ENCODE measurements around the gene SPDYE6. TPM values are rescaled to one million over a fixed set of nuclear protein-coding genes. Genes with fewer than 3 reads are reported as not detected.

SPDYE6 gene
- polyA plus RNA-seq, 3 donors, result 0.12 to 0.29 TPM; not detected in 1

DNA sequence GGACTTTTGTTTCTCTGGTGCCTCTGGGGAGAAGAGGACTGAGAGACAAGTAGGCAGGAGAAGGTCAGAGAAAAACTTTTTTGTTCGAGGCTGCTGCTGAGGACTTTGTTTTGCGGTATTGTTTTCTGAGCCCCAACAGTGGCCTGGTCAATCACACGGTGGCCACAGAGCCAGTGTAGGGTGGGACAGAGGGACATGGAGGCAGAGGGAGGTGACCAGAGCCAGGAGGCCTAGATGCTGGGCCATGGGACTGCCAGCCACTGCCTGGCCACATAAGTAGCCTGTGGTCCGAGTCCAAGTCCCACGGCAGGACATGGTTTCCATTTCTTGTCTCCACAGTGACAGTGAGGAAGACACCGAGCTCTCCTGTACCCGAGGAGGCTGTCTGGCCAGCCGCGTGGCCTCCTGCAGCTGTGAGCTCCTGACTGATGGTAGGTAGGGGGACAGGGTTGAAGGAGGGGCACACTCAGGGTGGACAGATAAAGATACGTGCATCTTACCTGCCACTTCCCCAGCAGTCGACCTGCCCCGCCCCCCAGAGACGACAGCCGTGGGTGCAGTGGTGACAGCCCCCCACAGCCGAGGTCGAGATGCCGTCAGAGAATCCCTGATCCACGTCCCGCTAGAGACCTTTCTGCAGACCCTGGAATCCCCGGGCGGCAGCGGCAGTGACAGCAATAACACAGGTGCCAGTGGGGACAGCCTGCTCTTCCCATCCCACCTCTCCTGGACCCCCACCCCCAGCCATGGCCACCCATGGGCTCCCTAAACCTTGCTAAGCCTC lies 42.1 kb downstream of the SPDYE6 start:
- Histone ChIP-seq H3K9ac (ENCODE audit: insufficient read depth, low read length, poor library complexity, severe bottlenecking) (no peak overlapping the region), H4K20me1 (ENCODE audit: insufficient read depth, low read length) (peaks cover 6% of the 10 kb centered on the region), H3K79me2 (ENCODE audit: insufficient read depth, low read length) (no peaks in the 10 kb centered on the region), H3K4me3 (replicated peaks in 1 of 3; ENCODE audit: low read depth in 2 of 3, low read length in 3 of 3) (no peak overlapping the region), H3K27ac (ENCODE audit: low read depth in 1 of 2, low read length in 2 of 2) (no peak overlapping the region), H3K4me1 (ENCODE audit: control insufficient read depth in 1 of 2, insufficient read depth in 2 of 2, low read length in 2 of 2) (no peaks in the 10 kb centered on the region), H3K36me3 (replicated peaks in 1 of 2; ENCODE audit: control insufficient read depth in 1 of 2, insufficient read depth in 2 of 2, low read length in 2 of 2) (peaks cover 47 to 80% of the 10 kb centered on the region in 2 donors), H2AFZ (ENCODE audit: insufficient read depth, low read depth, low read length, poor library complexity, severe bottlenecking) (no peak overlapping the region), H3K27me3 (ENCODE audit: control insufficient read depth in 2 of 2, insufficient read depth in 2 of 2, low read length in 2 of 2) (no peaks in the 10 kb centered on the region), H3K9me3 (replicated peaks in 1 of 2; ENCODE audit: control insufficient read depth in 1 of 2, insufficient read depth in 1 of 2, low read length in 2 of 2) (no peaks in the 10 kb centered on the region), H3K4me2 (replicated peaks; ENCODE audit: extremely low read depth, low read length, poor library complexity, severe bottlenecking) (no peak overlapping the region)
- peaks cover 5% of the 10 kb centered on the region for H3K4me1 Mint-ChIP-seq
- intact Hi-C loops (cut with micrococcal nuclease), result no loop called here
- no peak overlapping the region for H3K27ac Mint-ChIP-seq
- WGBS (ENCODE audit: insufficient coverage), result 95% methylated on average over 20 of the region's 22 CpGs
- DNase-seq, result no peak
- H3K9me3 Mint-ChIP-seq, result peaks cover 0 to 2% (median 0%) of the 10 kb centered on the region in 7 donors
- peaks cover 60 to 86% of the 10 kb centered on the region in 2 donors for H3K36me3 Mint-ChIP-seq
- H3K27me3 Mint-ChIP-seq (ENCODE audit: low read depth in 3 of 3), result peaks cover 0 to 2% (median 0%) of the 10 kb centered on the region in 3 donors
- TF ChIP-seq, protein P1, sequence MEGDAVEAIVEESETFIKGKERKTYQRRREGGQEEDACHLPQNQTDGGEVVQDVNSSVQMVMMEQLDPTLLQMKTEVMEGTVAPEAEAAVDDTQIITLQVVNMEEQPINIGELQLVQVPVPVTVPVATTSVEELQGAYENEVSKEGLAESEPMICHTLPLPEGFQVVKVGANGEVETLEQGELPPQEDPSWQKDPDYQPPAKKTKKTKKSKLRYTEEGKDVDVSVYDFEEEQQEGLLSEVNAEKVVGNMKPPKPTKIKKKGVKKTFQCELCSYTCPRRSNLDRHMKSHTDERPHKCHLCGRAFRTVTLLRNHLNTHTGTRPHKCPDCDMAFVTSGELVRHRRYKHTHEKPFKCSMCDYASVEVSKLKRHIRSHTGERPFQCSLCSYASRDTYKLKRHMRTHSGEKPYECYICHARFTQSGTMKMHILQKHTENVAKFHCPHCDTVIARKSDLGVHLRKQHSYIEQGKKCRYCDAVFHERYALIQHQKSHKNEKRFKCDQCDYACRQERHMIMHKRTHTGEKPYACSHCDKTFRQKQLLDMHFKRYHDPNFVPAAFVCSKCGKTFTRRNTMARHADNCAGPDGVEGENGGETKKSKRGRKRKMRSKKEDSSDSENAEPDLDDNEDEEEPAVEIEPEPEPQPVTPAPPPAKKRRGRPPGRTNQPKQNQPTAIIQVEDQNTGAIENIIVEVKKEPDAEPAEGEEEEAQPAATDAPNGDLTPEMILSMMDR (IDR thresholded peaks at IDR 0.05), result no peak
- H3K4me3 Mint-ChIP-seq, result no peak overlapping the region

DNA sequence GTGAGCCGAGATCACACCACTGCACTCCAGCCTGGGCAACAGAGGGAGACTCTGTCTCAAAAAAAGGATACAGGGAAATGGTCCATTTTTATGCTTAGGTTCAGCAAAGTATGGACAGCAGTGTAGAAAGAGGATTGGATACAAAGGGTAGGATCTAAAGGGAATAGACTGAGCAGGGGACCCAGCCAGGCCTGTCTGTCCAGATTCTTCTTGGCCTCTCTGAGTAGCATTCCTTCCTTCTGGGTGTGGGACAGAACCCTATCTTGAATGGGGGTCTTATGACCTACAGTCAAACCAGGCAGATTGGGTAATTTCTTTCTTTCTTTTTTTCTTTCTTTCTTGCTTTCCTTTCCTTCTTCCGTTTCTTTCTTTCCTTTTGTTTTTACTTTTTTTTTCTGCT lies 43.9 kb downstream of the SPDYE6 start:
- DNase-seq, result no peak
- intact Hi-C loops (cut with micrococcal nuclease), result no loop called here
- Histone ChIP-seq H3K9ac (ENCODE audit: insufficient read depth, low read length, poor library complexity, severe bottlenecking) (no peak overlapping the region), H4K20me1 (ENCODE audit: insufficient read depth, low read length) (peaks cover 18% of the 10 kb centered on the region), H2AFZ (ENCODE audit: insufficient read depth, low read depth, low read length, poor library complexity, severe bottlenecking) (no peak overlapping the region), H3K9me3 (replicated peaks in 1 of 2; ENCODE audit: control insufficient read depth in 1 of 2, insufficient read depth in 1 of 2, low read length in 2 of 2) (no peaks in the 10 kb centered on the region), H3K4me2 (replicated peaks; ENCODE audit: extremely low read depth, low read length, poor library complexity, severe bottlenecking) (no peak overlapping the region), H3K27me3 (ENCODE audit: control insufficient read depth in 2 of 2, insufficient read depth in 2 of 2, low read length in 2 of 2) (no peaks in the 10 kb centered on the region), H3K4me1 (ENCODE audit: control insufficient read depth in 1 of 2, insufficient read depth in 2 of 2, low read length in 2 of 2) (peaks cover 6% of the 10 kb centered on the region in 2 donors), H3K36me3 (replicated peaks in 1 of 2; ENCODE audit: control insufficient read depth in 1 of 2, insufficient read depth in 2 of 2, low read length in 2 of 2) (peaks cover 39 to 73% of the 10 kb centered on the region in 2 donors), H3K4me3 (replicated peaks in 1 of 3; ENCODE audit: low read depth in 2 of 3, low read length in 3 of 3) (no peak overlapping the region), H3K79me2 (ENCODE audit: insufficient read depth, low read length) (no peaks in the 10 kb centered on the region), H3K27ac (ENCODE audit: low read depth in 1 of 2, low read length in 2 of 2) (no peak overlapping the region)
- Mint-ChIP-seq H3K4me1 (peaks cover 14% of the 10 kb centered on the region), H3K9me3 (peaks cover 0 to 2% (median 0%) of the 10 kb centered on the region in 7 donors), H3K27ac (peak overlapping the region in 3 of 7 donors; percentile 20 to 82 (median 37)), H3K27me3 (ENCODE audit: low read depth in 3 of 3) (peaks cover 0 to 2% (median 0%) of the 10 kb centered on the region in 3 donors), H3K36me3 (peaks cover 53 to 83% of the 10 kb centered on the region in 2 donors), H3K4me3 (no peak overlapping the region)
- no CpG with 5 or more reads among the region's 2 CpGs for WGBS (ENCODE audit: insufficient coverage)
- TF ChIP-seq, protein P1 (IDR thresholded peaks at IDR 0.05), result no peak
